Measurements from ENCODE around the gene TAF5L. TPM values are rescaled to one million over a fixed set of nuclear protein-coding genes. Genes with fewer than 3 reads are reported as not detected.

Gene TAF5L
- total and polyA plus RNA-seq, 2 of the 8 experiments (the other 6 are each of a cell fraction or from before 2014, with no cell fraction given): 17.7 to 23.3 TPM

DNA sequence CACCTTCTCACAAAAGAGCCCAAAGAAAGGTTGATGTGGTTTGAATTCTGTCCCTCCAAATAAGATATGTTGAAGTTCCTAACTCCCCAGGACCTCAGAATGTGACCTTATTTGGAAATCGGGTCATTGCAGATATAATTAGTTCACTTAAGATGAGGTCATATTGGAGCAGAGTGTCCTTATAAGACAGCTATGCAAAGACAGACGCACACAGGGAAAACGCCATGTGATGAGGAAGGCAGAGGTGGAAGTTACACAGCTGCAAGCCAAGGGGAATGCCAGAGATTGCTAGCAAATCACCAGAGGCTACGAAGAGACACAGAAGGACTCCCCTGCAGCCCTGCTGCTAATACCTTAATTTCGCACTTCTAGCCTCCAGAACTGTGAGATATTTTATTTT is 62.2 kb downstream of the TAF5L start:
- no peak overlapping the region for H4K8ac ChIP-seq (ENCODE audit: extremely low read depth, insufficient read depth, low read length)
- FAIRE-seq: no peak
- no peak overlapping the region for H3K14ac ChIP-seq (ENCODE audit: insufficient read length)
- H3K56ac ChIP-seq (replicated peaks; ENCODE audit: insufficient read length, low read depth, low read length): no peak overlapping the region
- no peak overlapping the region for H3K9ac ChIP-seq (replicated peaks in 1 of 4; ENCODE audit: extremely low read depth in 1 of 4, low read depth in 3 of 4, low read length in 3 of 4)
- TF ChIP-seq SIN3A (conservative IDR thresholded peaks at IDR 0.05 in 1 of 2, IDR thresholded peaks at IDR 0.05 in 1 of 2; ENCODE audit: low read depth in 1 of 2, low read length in 2 of 2): no peak
- TF ChIP-seq RNF2 (IDR thresholded peaks at IDR 0.05; ENCODE audit: borderline replicate concordance, low read depth, low read length, missing control alignments, poor library complexity, severe bottlenecking): no peak
- no peak for TF ChIP-seq CTBP2 (IDR thresholded peaks at IDR 0.05; ENCODE audit: borderline replicate concordance, insufficient read depth, insufficient read length, low read length)
- no peak for TF ChIP-seq USF2 (IDR thresholded peaks at IDR 0.05; ENCODE audit: low read length)
- TF ChIP-seq BRCA1 (IDR thresholded peaks at IDR 0.05; ENCODE audit: low read depth, low read length): no peak
- TF ChIP-seq YY1 (IDR thresholded peaks at IDR 0.05; ENCODE audit: low read depth, low read length): no peak
- TF ChIP-seq POU5F1 (IDR thresholded peaks at IDR 0.05; ENCODE audit: low read depth, low read length): no peak
- TF ChIP-seq CBX8 (IDR thresholded peaks at IDR 0.05; ENCODE audit: borderline replicate concordance, low read depth, low read length): no peak
- no peak for TF ChIP-seq SIX5 (IDR thresholded peaks at IDR 0.05; ENCODE audit: low read depth, low read length)
- TF ChIP-seq KDM5A (IDR thresholded peaks at IDR 0.05; ENCODE audit: low read length): no peak
- H2AK5ac ChIP-seq (ENCODE audit: low read depth, low read length): no peak overlapping the region
- no peaks in the 10 kb centered on the region for H3K36me3 ChIP-seq (ENCODE audit: control insufficient read depth in 2 of 4, insufficient read depth in 4 of 4, low read length in 3 of 4)
- no peak overlapping the region for H2BK15ac ChIP-seq (ENCODE audit: low read length)
- H3K18ac ChIP-seq (ENCODE audit: extremely low read depth, low read length): no peak overlapping the region
- no peak overlapping the region for H3K23ac ChIP-seq (ENCODE audit: insufficient read length)
- no peak for DNase-seq (ENCODE audit: low read depth in 1 of 2, low spot score in 2 of 2)
- no peaks in the 10 kb centered on the region for H3K79me1 ChIP-seq (ENCODE audit: low read depth, low read length)
- H3K27ac ChIP-seq (ENCODE audit: low read depth, low read length): no peak overlapping the region
- peak overlapping the region; percentile 64; the same call in 1 of the 2 replicates for H2AFZ ChIP-seq (ENCODE audit: low read length)
- WGBS, 2 experiments (ENCODE audit: extremely low coverage in 1 of 2, insufficient coverage in 1 of 2, insufficient read length in 1 of 2, insufficient replicate concordance in 2 of 2, low coverage in 1 of 2, low lambda C conversion rate in 2 of 2, missing lambda C conversion rate in 1 of 2): 87% methylated on average over 5 of the region's 5 CpGs; no CpG with 5 or more reads in 1 of the 2 experiments
- H4K5ac ChIP-seq (ENCODE audit: insufficient read length, low read depth, low read length): no peak overlapping the region
- no peak overlapping the region for H3K4me3 ChIP-seq (ENCODE audit: extremely low read depth in 1 of 4, insufficient read depth in 2 of 4, low read depth in 3 of 4, low read length in 4 of 4)
- no peaks in the 10 kb centered on the region; the same call in 1 of the 2 replicates for H3K23me2 ChIP-seq (ENCODE audit: low read depth, low read length)
- no peaks in the 10 kb centered on the region for H4K20me1 ChIP-seq (replicated peaks in 1 of 2; ENCODE audit: control insufficient read depth in 1 of 2, insufficient read depth in 2 of 2, low read length in 2 of 2)
- H2BK120ac ChIP-seq (replicated peaks; ENCODE audit: low read depth, low read length): no peak overlapping the region
- H3K79me2 ChIP-seq (ENCODE audit: control insufficient read depth in 1 of 2, insufficient read depth in 2 of 2, low read length in 2 of 2): no peaks in the 10 kb centered on the region
- ChIA-PET CTCF (ENCODE audit: partially characterized antibody) (interaction anchor here (0.7 to 1.6 kb wide), 3 partner anchors 15 to 98 kb away, joined by 3 read pairs; no protein-coding TSS in a partner anchor), POLR2A (ENCODE audit: partially characterized antibody) (no interaction called here)
- H2BK20ac ChIP-seq (ENCODE audit: low read length): no peak overlapping the region
- no peaks in the 10 kb centered on the region for H3K27me3 ChIP-seq (replicated peaks in 1 of 4; ENCODE audit: control insufficient read depth in 3 of 4, extremely low read depth in 1 of 4, insufficient read depth in 3 of 4, low read length in 3 of 4)
- no peak overlapping the region for H4K91ac ChIP-seq (replicated peaks; ENCODE audit: insufficient read length, low read length)
- H2BK5ac ChIP-seq (ENCODE audit: low read depth, low read length): no peak overlapping the region
- peaks cover 0 to 6% (median 1%) of the 10 kb centered on the region in 4 experiments; a peak in 3 of 7 replicates for H3K4me1 ChIP-seq (replicated peaks in 1 of 4; ENCODE audit: control insufficient read depth in 3 of 4, insufficient read depth in 4 of 4, low read length in 3 of 4)
- H3K4me2 ChIP-seq (ENCODE audit: insufficient read depth in 1 of 2, low read depth in 2 of 2, low read length in 2 of 2): no peak overlapping the region
- no peak overlapping the region for H3K4ac ChIP-seq (replicated peaks; ENCODE audit: insufficient read length, low read depth, low read length)
- no peak overlapping the region for H2BK12ac ChIP-seq (ENCODE audit: low read depth, low read length)
- no peaks in the 10 kb centered on the region for H3K9me3 ChIP-seq (ENCODE audit: insufficient read depth in 2 of 2, low read depth in 1 of 2, low read length in 1 of 2)
